Endothelial cell of hepatic sinusoid (primary cell): ENCODE data around the gene WNT3.

Experiments used
- in situ Hi-C: cut with HindIII; loops from 2 replicates; pipeline ENCODE4 v1.10.0; 2017; ENCODE audit warnings: low sequenced_read_pairs

WNT3 gene

DNA sequence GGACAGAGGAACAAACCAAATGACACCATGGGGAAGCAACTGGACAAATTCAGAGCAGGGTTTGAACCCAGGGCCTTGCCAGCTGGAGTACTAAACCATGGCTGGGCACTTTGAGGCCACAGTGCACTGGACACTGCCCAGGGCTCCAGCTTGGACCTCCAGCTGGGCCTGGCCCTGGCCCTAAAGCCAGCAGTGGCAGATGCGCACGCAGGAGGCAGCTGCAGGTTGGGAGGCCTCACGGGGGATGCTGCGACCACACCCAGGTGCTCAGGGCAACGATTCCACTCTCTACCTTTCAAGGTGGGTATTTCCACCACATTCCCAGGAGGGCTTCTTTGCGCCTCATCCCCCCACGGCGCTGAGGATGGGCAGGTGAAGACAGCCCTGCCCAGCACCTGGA lies 28.9 kb downstream of the WNT3 start:
- in situ Hi-C loops = no loop called here

DNA sequence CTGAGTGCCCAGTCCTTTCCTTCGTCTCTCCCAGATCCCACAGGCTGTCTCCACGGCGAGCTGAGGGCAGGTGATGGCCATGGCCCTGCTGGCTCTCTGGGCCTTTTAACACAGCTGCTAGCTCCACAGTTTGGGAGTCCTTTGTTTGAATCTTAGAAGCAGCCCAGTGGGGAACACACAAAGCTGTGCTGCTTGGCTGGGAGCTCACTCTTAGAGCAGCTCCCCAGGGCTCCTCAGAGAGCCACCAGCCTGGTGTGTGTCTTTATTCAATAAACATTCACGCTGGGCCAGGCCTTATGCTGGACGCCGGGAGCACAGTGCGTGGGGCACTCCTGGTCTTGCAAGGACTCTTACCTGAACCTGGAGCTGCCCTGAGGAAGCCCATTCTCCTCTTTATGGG lies 29.7 kb downstream of the WNT3 start:
- in situ Hi-C loops = no loop called here

DNA sequence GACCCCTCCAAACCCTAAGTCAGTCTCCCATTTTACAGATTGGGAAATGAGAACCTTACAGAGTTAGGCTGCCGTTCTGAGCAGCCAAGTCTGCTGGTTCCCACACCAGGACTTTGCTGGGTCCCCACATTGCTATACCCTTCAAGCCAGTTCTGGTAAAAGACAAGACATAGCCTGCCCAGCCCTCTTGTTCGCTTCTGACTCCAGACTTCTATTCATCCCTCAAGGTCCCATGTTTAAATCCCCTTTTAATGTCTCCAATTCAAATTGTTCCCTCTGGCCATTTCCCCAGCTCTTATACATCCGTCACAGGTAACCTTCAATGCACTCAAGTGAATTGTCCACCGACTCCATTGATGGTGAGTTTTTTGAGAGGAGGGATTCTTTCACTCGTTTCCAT lies 30.2 kb downstream of the WNT3 start:
- in situ Hi-C loops = no loop called here

DNA sequence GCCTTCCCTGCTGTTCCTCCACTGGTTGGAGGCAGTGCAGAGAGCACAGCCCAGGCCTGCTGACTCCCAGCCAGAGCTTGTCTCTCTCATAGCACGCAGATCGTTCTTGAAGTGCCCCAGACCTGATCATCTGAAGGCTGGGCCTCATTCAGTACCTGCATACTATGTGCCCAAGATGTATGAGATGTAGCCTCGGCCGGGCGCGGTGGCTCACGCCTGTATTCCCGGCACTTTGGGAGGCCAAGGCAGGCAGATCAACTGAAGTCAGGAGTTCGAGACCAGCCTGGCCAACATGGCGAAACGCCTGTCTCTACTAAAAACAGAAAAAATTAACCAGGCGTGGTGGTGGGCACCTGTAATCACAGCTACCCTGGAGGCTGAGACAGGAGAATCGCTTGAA lies 31.0 kb downstream of the WNT3 start:
- in situ Hi-C loops = no loop called here

DNA sequence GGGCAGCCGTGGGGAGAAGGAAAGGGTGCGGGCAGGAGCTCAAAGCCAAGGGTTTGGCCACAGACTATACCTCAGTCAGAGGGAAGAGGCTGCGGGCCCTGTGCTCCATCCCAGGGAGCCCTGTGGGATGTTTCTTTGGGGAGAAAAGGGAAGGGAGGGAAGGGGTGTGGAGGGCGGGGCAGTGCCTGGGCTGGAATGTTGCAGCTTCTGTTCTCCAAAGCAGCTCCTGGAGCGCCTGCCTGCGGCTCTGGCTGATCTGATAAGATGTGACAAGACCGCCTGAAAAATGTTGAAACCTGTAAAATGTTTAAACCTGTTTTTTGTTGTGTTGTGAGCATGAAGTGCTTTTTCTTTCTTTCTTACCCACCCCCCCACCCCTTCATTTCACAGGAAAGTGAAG lies 32.8 kb downstream of the WNT3 start:
- in situ Hi-C loops = no loop called here

DNA sequence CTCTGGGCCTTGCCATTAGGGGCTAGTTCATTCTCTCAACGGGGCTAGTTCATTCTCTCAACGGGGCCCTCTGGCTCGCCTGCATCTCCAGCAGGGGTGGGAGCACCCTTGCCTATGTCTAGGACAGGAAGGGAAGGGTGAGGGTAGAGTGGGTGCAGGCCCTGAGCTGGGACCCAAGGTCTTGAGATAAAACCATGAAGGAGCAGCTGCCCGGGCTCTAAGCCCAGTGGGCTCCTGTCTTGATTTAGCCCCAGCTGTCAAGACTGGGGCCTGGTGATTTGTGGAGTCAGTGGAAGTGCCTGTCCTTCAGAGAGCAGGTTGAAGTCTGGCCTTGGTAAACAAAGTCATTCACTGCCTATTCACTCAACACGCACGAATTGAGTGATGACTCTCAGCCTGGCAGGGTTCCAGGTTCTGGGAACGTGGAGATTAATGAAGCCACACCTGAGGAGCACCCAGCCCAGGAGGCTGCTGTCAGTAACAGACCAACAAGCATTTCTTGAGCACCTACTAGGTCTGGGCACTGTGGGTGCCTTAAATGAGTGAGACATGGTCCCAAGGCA lies 35.4 kb downstream of the WNT3 start:
- in situ Hi-C loops = no loop called here

DNA sequence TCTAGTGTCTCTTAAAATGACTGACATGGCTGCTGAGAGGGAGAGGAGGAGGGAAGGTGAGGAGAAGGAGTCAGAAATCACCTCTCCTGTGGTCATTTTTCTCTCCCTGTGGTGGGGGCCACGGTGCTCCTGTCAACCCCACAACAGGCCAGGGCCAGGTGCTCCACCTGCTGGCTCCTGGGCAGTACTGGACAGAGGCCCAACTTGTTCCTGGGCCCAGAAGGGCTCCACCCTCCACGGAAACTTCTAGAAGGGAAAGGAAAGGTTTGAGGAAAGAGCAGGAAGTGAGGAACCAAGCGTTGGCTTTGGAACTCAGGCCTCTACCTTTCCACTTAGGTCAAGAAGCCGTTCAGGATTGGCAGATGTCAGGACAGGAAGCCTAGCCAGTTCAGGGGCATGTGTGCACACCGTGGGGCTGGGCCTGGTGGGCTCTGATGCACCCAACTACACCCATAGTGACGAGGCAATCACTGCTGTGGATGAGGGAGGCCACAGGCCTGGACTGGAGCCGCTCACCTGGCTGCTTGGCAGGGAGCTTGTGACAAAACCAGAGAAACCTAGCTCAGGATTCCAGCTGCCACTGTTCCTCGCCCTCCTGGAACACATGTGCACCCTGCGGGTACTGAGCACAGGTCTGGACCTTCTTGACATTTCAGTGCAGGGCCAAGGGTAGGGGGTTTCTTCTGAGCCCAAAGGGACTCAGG lies 36.1 kb downstream of the WNT3 start:
- in situ Hi-C loops = no loop called here

DNA sequence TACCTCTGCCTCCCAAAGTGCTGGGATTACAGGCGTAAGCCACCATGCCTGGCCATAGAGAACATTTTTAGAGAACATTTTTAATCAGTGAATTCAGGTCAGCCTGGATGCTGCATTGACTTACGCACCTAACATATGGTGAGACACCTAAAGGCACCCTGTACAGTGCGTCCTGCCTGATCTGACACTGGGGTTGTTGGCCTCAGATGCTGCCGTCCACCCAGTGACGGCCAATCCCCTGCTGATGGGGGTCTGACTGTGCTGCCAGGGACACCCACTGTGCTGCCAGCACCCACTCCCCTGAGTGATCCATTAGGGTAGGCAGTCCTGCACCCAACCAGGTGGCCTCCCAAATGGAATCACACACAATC lies 38.5 kb downstream of the WNT3 start:
- in situ Hi-C loops = no loop called here

DNA sequence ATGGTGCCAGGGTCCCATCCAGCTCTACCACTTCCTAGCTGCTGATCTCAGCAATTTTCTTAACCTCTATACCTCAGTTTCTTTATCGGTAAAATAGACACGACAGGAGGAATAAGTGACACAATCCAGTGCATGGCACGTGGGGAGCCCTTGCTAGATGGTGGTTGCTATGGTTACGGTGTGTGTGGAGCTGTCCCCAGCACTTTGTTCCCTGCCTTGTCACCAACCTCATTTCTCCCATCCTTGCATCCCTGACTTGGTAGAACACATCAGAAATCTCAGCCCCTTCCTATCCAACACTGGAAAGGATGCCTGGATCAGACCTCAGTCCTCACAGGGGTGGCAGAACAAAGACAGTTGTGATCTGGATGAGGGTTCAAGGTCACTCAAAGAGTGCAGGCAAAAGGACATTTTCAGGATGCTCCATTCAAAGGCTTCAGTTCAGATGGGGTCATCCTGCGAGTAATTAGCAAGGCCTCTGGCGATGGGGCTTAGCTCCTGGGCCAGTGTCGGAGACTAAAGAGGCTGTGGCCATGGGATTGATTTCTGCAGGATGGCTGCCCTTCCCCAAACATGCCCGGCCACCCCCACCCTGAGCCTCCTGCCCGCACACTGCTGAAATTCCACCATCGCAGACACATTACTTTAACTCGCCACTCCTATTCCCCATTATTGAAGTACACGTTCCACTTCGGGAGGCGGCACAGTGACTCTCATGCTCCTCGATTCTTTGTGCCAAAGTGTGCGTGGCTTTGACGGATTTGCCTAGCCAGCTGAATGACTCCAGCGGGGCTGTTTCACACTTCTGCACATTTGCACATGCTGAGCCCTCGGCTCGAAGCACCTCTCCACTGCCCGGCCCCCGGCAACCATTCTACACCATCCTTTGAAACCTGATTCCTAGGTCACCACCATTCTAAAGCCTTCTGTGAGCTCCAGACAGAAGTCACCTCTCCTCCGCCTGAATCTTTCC lies 40.3 kb downstream of the WNT3 start:
- in situ Hi-C loops = no loop called here

DNA sequence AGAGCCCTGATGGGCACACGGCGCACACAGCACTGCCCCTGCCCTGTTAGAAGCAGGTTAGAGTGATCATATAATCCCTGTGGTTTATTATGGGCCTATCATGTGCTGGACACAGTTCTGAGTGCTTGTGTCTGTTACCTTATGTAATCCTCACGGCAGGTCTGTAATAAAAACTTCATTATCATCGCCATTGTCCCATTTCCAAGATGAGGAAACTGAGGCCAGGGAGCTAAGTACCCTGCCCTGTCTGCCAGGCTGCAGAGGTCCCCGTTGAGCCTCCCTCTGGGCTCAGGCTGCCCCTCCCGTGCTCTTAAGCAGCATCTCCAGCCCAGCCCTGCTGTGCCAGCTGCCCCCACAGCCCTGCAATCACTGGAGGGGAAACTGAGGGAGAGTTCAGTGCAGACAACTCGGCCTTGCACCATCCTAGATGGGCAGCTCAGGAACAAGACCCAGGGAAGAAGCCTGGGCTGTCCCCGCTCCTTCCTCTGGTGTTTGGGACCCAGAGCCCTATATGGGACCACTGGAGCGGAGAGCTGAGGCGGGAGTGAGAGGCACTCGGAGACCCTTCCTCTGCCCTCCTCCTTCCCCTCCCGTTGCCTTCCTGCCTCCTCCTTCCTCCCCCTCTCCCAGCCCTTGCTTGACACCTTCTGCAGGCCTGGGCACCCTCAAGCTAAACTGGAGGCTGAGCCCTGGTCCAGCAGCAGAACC lies 42.0 kb downstream of the WNT3 start:
- in situ Hi-C loops = no loop called here

DNA sequence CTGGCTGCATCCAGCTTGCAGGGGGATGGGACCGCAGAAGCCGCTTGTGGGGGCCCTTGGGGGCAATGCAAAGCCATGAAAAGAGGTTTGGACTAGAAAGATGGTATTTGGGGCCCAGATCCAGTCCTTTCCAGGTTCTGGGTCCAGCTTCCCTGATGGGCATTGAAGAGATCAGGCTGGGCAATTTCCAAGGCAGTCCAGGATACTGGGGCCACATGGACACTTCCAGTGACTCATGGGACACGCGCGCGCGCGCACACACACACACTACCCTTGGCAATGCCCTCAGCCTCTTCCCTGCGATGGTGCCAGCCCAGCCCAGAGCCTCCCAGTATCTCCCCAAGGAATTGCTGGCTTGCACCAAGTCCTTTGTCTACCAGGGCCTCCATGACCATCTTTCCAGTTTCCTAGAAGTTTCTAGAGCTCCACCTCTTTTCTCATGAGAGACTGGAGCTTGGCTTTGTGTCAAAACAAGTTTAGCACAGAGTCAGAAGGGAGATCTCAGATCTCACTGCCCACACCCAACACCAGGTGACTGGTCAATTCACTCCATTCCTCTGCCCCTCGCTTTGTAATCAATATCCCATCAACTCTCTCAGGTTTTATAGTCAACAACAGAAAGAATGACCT lies 44.3 kb downstream of the WNT3 start:
- in situ Hi-C loops = no loop called here

DNA sequence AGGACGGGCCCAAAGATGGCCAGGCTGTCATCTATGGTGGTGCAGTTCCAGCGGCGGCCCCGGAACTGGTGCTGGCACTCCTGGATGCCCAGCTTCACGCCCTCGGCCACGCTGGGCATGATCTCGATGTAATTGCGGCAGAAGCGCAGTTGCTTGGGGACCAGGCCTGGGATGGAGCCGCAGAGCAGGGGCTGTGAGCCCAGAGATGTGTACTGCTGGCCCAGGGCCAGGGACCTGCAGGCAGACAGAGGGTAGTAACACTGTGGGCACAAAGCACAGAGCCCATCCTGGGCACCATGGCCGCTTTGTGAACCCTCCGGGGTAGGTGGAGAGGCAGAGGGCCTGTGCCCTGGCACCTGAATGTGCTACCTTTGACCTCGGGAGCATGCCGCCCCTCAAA lies 44.8 kb downstream of the WNT3 start:
- in situ Hi-C loops = no loop called here

DNA sequence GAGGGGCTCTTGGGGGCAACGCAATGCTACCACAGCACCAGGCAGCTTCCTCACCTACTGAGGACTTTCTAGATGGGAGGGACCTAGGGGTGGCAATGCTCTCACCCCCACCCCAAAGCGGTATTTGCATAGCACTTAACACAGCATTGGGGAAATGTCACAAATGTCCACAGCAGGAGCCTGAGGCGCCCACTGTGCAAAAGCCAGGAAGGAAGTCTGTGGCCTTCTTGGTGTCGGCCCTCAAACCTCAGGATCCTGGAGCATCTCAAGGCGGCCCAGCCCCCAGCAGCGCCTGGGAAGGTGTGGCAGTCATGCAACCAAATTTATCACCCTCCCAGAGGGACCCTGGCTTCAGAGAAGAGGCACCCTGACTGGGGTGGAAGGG lies 45.3 kb downstream of the WNT3 start:
- in situ Hi-C loops = no loop called here

DNA sequence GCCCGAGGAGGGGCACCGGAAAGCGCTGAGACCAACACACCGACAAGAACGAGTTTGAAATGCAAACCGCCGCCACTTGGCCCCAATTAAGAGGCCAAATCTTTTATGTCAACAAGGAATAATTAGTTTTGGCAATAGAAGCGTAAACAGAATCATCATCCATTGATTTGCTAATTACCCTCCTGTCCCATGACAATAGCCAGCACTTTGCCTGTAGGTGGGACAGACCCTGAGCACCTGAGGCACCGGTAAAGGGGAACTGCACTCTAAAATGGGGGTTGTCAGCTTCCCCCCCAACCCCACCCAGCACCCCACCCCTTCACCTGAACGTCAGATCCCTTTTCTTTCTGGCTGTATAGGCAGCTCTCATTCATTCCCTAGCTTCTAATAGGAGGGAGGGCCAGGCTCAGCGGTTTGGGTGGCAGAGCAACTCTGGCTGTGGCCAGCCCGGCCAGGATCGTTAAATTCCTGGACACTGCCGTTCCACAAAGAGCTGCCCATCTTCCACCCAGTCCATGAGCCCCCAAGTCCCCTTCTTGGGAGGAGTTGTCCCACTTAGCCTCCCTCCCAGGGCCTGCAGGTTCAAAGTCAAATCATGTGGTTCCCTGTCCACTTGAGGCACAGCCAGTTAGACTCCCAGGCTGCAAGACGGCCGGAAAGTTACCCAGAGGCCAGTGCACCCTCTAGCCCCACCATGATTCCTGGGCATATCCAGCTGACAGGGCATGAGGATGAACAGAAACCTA lies 45.8 kb downstream of the WNT3 start:
- in situ Hi-C loops = no loop called here

DNA sequence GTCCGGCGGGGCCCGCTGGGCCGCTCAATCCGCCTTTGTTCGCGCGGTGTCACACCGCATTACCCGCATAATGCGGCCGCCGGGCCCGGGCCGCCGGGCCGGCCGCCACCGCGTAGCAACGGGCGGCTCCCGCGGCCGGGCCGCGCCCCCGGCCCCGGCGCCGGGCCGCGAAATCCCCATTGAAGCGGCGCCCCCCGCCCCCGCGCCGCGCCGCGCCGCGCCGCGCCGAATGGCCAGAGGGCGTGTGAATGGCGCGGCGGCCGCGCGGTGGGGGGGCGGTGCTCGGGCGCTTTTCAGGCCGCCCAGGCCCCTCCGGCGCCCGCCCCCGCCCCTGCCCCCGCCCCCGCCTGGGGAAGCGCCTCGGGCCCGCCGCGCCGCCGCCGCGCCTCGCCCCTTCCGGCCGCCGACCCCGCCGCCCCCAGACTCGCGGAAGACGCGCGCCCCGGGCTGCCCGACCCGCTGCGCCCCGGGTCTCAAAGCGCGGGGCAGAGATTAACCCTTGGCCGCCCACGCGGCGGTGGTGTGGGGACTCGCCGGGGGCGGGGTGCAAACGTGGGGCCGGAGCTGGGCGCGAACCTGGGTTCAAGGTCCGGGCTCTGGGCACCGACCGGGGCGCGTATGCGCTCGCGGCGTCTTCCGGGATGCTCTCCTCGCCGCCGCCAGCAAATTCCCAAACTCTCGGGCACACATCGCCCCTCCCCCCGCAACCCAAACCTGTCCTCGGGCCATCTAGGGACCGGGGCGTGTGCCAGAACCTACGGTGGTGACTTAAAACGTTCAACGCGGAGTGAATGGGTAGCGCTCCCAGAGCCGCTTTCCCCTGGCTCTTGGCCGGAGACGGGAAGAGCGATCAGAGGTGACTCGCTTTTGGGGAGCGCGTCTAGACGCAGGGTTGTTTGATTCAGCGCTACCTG lies 46.7 kb downstream of the WNT3 start:
- in situ Hi-C loops = no loop called here

DNA sequence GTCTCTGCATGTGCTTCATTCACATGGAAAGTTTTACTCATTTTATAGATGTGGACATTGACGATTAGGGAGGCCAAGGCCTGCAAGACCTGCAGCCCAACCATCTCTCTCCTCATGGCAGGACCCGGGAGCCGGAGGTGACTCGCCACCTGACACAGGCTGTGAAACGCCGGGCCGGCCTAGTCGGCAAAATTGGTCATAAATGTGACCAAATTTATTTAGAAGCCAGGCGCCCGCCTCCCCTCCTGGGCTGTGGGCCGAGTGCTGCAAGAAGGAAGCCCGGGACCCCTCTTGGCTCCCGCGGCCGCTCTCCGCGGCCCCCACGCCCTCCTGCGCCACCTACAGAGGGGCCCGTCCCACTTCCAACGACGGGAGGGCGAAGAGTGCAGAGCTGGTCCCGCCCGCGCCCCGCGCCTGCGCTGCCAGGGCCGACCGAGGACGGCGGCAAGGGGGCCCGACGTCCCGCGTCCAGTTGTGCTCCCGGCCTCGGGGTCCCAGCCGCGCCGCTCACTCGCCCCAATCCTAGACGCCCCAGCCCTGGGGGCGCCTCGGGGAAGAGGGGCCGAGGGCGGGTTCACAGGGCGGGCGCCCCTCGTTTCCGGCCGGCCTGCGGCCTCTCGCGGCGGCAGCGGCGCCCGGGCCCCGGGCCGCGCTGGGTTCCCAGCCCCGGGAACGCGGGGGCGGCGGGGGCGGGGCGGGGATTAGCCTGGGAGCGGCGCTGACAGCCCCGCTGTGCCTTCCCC lies 47.5 kb downstream of the WNT3 start:
- in situ Hi-C loops = no loop called here

DNA sequence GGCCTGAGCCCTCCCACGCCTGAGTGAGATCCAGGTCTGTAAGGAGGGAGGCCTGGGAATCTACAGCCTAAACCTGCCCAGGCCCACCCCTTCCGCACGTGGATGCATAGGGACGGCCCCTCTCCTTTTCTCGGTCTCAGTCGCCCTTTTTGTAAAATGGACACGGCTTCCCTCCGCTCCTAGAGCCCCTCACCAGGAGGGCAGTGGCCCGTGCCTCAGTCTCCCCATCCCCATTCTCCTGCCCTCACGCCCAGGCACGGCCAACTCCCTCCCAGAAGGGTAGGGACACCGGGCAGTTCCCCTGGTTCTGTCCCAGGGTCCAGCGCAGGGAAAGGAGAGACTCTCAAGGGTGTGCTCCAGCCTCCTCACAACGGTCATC lies 48.1 kb downstream of the WNT3 start:
- in situ Hi-C loops = no loop called here
